K562 (cell line): ENCODE measurements around the gene WWC2.

ENCODE experiments used
- EGR1 ChIP-seq: fragments of 450-650 bp; conservative IDR thresholded peaks from 2 replicates; pipeline ENCODE4 v1.6.1; 2017; ENCODE audit warnings: mild to moderate bottlenecking
- EP300 ChIP-seq: IDR thresholded peaks from 2 replicates; pipeline ENCODE4 v1.6.1; 2012; ENCODE audit warnings: low read length, improper control_type of control experiment
- ETV6 ChIP-seq, 3 experiments: fragments of 150-350 bp in 1 of 3; sonication (generic) in 1 of 3; formaldehyde crosslinking in 1 of 3; IDR thresholded peaks; 2 replicates each; pipeline versions ENCODE4 v1.6.1 to v1.8.0; 2014 to 2022; ENCODE audit warnings: borderline replicate concordance in 2 of 3, low read depth in 2 of 3, antibody characterized with exemption in 1 of 3, low read length in 1 of 3, mild to moderate bottlenecking in 1 of 3, missing genetic modification reagents in 1 of 3
- FOSL1 ChIP-seq: fragments of 200-800 bp; sonication (Bioruptor generic); conservative IDR thresholded peaks from 2 replicates; pipeline ENCODE4 v1.6.1; 2016; ENCODE audit warnings: missing genetic modification characterization, missing compliant biosample characterization
- NFIX ChIP-seq: fragments of 250-450 bp; sonication (Bioruptor Pico); IDR thresholded peaks from 2 replicates; pipeline ENCODE4 v1.4.0; 2020; ENCODE audit warnings: low read depth, mild to moderate bottlenecking, moderate library complexity
- NR2C2 ChIP-seq, 2 experiments: fragments of 200-800 bp in 1 of 2; sonication (Bioruptor generic) in 1 of 2; sonication (generic) in 1 of 2; formaldehyde crosslinking in 1 of 2; IDR thresholded peaks; 2 replicates each; pipeline versions ENCODE4 v1.6.1 to v1.8.0; 2016 to 2022; ENCODE audit warnings: mild to moderate bottlenecking in 1 of 2, missing compliant biosample characterization in 1 of 2, missing genetic modification characterization in 1 of 2, missing genetic modification reagents in 1 of 2
- POLR2AphosphoS5 ChIP-seq: IDR thresholded peaks from 2 replicates; pipeline ENCODE4 v1.6.1; 2011; ENCODE audit warnings: mild to moderate bottlenecking, low read depth, low read length, moderate library complexity; ENCODE audit not compliant: control insufficient read depth, insufficient read depth
- YY1 ChIP-seq, 3 experiments: IDR thresholded peaks; 2 replicates each; pipeline ENCODE4 v1.6.1; 2011; ENCODE audit warnings: low read length in 2 of 3, mild to moderate bottlenecking in 2 of 3, moderate library complexity in 2 of 3, borderline replicate concordance in 1 of 3, control low read depth in 1 of 3, low read depth in 1 of 3; ENCODE audit not compliant: insufficient read depth in 3 of 3, insufficient replicate concordance in 2 of 3, control insufficient read depth in 1 of 3, insufficient read length in 1 of 3; ENCODE audit errors: extremely low read depth in 1 of 3
- ZNF175 ChIP-seq: fragments of 200-800 bp; sonication (Bioruptor generic); IDR thresholded peaks from 2 replicates; pipeline ENCODE4 v1.6.1; 2016; ENCODE audit warnings: low read depth, mild to moderate bottlenecking, missing genetic modification characterization, missing compliant biosample characterization
- ZNF324 ChIP-seq: fragments of 250-450 bp; sonication (Bioruptor Pico); IDR thresholded peaks from 2 replicates; pipeline ENCODE4 v1.4.0; 2020; ENCODE audit warnings: mild to moderate bottlenecking
- TF ChIP-seq, protein P1 (sequence below), 2 experiments: fragments of 450-650 bp; IDR thresholded peaks; 2 replicates each; pipeline ENCODE4 v1.6.1; 2016

GRCh38 chr4:183171484-183172267 is 72.6 kb downstream of the WWC2 start:
- TF ChIP-seq NR2C2 (CRISPR knock-in tag; IDR thresholded peaks at IDR 0.05): no peak
- no peak for TF ChIP-seq NR2C2 (tag; IDR thresholded peaks at IDR 0.05)
- TF ChIP-seq ZNF324 (CRISPR knock-in tag): no peak
- no peak for TF ChIP-seq YY1 (IDR thresholded peaks at IDR 0.05; ENCODE audit: borderline replicate concordance in 1 of 3, control insufficient read depth in 1 of 3, extremely low read depth in 1 of 3, insufficient read depth in 3 of 3, insufficient read length in 1 of 3, insufficient replicate concordance in 2 of 3, low read depth in 1 of 3, low read length in 2 of 3)
- no peak for TF ChIP-seq ETV6 (IDR thresholded peaks at IDR 0.05; ENCODE audit: borderline replicate concordance in 1 of 2, low read depth in 2 of 2, low read length in 1 of 2)
- TF ChIP-seq ETV6 (CRISPR knock-in tag; IDR thresholded peaks at IDR 0.05; ENCODE audit: borderline replicate concordance): no peak
- TF ChIP-seq, protein P1, sequence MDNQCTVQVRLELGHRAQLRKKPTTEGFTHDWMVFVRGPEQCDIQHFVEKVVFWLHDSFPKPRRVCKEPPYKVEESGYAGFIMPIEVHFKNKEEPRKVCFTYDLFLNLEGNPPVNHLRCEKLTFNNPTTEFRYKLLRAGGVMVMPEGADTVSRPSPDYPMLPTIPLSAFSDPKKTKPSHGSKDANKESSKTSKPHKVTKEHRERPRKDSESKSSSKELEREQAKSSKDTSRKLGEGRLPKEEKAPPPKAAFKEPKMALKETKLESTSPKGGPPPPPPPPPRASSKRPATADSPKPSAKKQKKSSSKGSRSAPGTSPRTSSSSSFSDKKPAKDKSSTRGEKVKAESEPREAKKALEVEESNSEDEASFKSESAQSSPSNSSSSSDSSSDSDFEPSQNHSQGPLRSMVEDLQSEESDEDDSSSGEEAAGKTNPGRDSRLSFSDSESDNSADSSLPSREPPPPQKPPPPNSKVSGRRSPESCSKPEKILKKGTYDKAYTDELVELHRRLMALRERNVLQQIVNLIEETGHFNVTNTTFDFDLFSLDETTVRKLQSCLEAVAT (IDR thresholded peaks at IDR 0.05): no peak
- TF ChIP-seq EP300: no peak
- TF ChIP-seq NFIX (CRISPR knock-in tag): no peak
- TF ChIP-seq ZNF175 (CRISPR knock-in tag): no peak
- TF ChIP-seq EGR1: no peak
- TF ChIP-seq POLR2AphosphoS5: no peak
- no peak for TF ChIP-seq FOSL1 (tag)
